ENCODE results near the gene TMEM176B. TPM values are rescaled to one million over a fixed set of nuclear protein-coding genes. Genes with fewer than 3 reads are reported as not detected.

The TMEM176B gene
- total RNA-seq, 2 experiments from 2014 or later, result 0.09 TPM; not detected in 1

DNA sequence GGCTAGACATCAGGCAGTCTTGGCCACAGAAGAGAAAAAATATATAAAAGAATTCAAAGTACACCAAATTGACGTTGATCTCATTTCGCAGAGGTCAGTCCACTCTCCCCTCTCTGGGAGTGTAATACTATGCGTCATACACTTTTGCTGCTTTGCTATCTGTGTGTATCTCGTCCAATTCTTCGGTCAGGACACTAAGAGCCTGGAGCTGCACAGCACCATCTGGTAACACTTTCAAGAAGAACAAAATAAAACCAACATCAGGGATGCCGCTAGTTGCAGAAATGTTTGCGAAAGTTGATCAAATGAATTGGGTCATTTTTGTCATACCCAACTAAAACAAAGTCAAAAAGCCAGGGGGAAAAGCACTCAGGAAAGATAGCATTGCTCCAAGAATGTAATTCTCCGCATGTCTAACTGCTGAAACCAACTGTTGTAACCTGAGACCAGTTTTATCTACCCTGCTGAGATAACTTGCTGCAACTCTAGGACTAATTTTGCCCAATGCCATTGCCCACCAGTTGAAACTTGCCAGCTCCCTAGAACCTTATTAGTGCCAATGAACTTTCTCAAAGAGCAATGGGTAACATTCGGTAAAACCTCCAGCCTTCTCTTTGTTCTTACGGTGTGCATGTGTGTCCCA is 23.4 kb upstream of the TMEM176B start:
- Histone ChIP-seq H2AFZ (ENCODE audit: low read length) (no peak overlapping the region), H3K79me2 (ENCODE audit: insufficient read depth, low read depth, low read length) (no peaks in the 10 kb centered on the region), H3K9me2 (ENCODE audit: insufficient read depth, low read length) (no peaks in the 10 kb centered on the region), H3K4me1 (ENCODE audit: insufficient read depth, low read length, poor library complexity, severe bottlenecking) (no peaks in the 10 kb centered on the region), H3K4me3 (ENCODE audit: low read depth, low read length, poor library complexity, severe bottlenecking) (no peak overlapping the region), H3K4me2 (ENCODE audit: low read length) (no peak overlapping the region), H3K9me3 (ENCODE audit: low read length) (no peaks in the 10 kb centered on the region), H4K20me1 (ENCODE audit: insufficient read depth, low read length) (no peaks in the 10 kb centered on the region), H3K27ac (ENCODE audit: low read depth, low read length, poor library complexity, severe bottlenecking) (no peak overlapping the region), H3K36me3 (ENCODE audit: insufficient read depth, low read length) (no peaks in the 10 kb centered on the region)
- TF ChIP-seq EZH2phosphoT487 (IDR thresholded peaks at IDR 0.05; ENCODE audit: borderline replicate concordance, low read depth, low read length), result no peak
- TF ChIP-seq, protein P1, sequence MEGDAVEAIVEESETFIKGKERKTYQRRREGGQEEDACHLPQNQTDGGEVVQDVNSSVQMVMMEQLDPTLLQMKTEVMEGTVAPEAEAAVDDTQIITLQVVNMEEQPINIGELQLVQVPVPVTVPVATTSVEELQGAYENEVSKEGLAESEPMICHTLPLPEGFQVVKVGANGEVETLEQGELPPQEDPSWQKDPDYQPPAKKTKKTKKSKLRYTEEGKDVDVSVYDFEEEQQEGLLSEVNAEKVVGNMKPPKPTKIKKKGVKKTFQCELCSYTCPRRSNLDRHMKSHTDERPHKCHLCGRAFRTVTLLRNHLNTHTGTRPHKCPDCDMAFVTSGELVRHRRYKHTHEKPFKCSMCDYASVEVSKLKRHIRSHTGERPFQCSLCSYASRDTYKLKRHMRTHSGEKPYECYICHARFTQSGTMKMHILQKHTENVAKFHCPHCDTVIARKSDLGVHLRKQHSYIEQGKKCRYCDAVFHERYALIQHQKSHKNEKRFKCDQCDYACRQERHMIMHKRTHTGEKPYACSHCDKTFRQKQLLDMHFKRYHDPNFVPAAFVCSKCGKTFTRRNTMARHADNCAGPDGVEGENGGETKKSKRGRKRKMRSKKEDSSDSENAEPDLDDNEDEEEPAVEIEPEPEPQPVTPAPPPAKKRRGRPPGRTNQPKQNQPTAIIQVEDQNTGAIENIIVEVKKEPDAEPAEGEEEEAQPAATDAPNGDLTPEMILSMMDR (conservative IDR thresholded peaks at IDR 0.05; ENCODE audit: low read length), result no peak
- intact Hi-C loops (cut with micrococcal nuclease; ENCODE audit: unreplicated experiment), result no loop called here
- no peak for DNase-seq (ENCODE audit: low spot score)
- no TSS peak for BruUV-seq (replicated peaks)
- CTCF ChIA-PET (ENCODE audit: unreplicated experiment), result no interaction called here
- POLR2A ChIA-PET, result no interaction called here

DNA sequence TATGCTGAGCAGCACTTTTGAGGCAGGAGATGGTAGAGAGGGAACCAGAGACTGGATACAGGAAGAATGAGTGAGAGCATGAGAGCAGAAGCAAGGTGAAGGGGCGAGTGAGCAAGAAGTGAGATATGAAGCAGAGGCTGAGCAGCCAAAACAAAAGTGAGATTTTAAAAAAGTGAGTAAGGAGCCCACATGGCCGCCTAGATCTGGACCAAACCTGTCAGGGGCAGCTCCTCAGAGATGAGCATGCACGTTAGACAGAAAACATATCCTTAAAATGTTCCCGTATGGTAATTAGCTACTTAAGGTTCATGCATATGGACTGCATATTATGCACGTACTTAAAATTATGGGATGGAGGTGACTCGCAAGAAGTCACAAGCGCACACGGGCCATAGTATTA is 22.9 kb upstream of the TMEM176B start:
- Histone ChIP-seq H3K4me1 (ENCODE audit: insufficient read depth, low read length, poor library complexity, severe bottlenecking) (no peaks in the 10 kb centered on the region), H4K20me1 (ENCODE audit: insufficient read depth, low read length) (no peaks in the 10 kb centered on the region), H3K79me2 (ENCODE audit: insufficient read depth, low read depth, low read length) (no peaks in the 10 kb centered on the region), H3K9me3 (ENCODE audit: low read length) (no peaks in the 10 kb centered on the region), H3K27ac (ENCODE audit: low read depth, low read length, poor library complexity, severe bottlenecking) (no peak overlapping the region), H3K9me2 (ENCODE audit: insufficient read depth, low read length) (no peaks in the 10 kb centered on the region), H2AFZ (ENCODE audit: low read length) (no peak overlapping the region), H3K4me2 (ENCODE audit: low read length) (no peak overlapping the region), H3K4me3 (ENCODE audit: low read depth, low read length, poor library complexity, severe bottlenecking) (no peak overlapping the region), H3K36me3 (ENCODE audit: insufficient read depth, low read length) (no peaks in the 10 kb centered on the region)
- TF ChIP-seq, protein P1 (conservative IDR thresholded peaks at IDR 0.05; ENCODE audit: low read length), result no peak
- ChIA-PET CTCF (ENCODE audit: unreplicated experiment) (no interaction called here), POLR2A (no interaction called here)
- no TSS peak for BruUV-seq (replicated peaks)
- intact Hi-C loops (cut with micrococcal nuclease; ENCODE audit: unreplicated experiment), result no loop called here
- DNase-seq (ENCODE audit: low spot score), result no peak

DNA sequence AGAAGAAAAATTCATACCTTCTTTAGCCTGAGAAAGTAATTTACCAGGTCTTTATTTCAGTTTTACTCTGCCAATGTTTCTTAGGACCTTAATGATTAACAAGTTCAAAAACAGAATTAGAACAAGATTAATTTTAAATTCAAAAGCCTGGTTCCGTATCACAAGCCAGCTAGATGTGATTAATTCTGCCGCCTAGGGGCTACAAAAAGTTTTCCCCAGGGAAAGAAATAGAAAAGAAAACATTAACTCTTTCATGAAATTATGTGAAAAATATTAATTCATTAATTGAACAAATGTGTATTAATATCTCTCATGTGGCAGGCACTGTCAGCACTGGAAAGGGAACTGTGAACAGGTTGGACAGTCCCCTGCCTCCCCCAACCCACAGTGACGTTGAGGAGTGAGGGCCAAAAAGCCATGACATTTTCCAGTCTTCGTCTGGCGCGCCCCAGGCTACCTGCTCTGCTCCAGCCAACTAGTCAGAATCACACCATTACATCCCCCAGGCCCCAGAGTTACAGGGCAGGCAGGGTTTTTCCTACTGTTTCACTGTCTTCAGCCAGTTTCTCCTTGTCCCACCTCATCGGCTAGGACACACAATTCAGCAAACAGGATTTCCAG is 20.5 kb upstream of the TMEM176B start:
- BruUV-seq (replicated peaks), result no TSS peak
- intact Hi-C loops (cut with micrococcal nuclease; ENCODE audit: unreplicated experiment), result no loop called here
- no peak overlapping the region for H2AFZ ChIP-seq (ENCODE audit: low read length)
- POLR2A ChIA-PET, result no interaction called here
- no peak overlapping the region for H3K27ac ChIP-seq (ENCODE audit: low read depth, low read length, poor library complexity, severe bottlenecking)
- no peaks in the 10 kb centered on the region for H3K4me1 ChIP-seq (ENCODE audit: insufficient read depth, low read length, poor library complexity, severe bottlenecking)
- H4K20me1 ChIP-seq (ENCODE audit: insufficient read depth, low read length), result no peaks in the 10 kb centered on the region
- no peaks in the 10 kb centered on the region for H3K79me2 ChIP-seq (ENCODE audit: insufficient read depth, low read depth, low read length)
- 0 out of 2 replicates have a peak, but pooled peaks cover 6% of the 10 kb centered on the region for H3K9me3 ChIP-seq (ENCODE audit: low read length)
- CTCF ChIA-PET (ENCODE audit: unreplicated experiment), result no interaction called here
- TF ChIP-seq, protein P1 (conservative IDR thresholded peaks at IDR 0.05; ENCODE audit: low read length), result no peak
- no peak for TF ChIP-seq EZH2phosphoT487 (IDR thresholded peaks at IDR 0.05; ENCODE audit: borderline replicate concordance, low read depth, low read length)
- no peaks in the 10 kb centered on the region for H3K9me2 ChIP-seq (ENCODE audit: insufficient read depth, low read length)
- no peaks in the 10 kb centered on the region for H3K36me3 ChIP-seq (ENCODE audit: insufficient read depth, low read length)
- no peak overlapping the region for H3K4me3 ChIP-seq (ENCODE audit: low read depth, low read length, poor library complexity, severe bottlenecking)
- DNase-seq (ENCODE audit: low spot score), result no peak
- no peak overlapping the region for H3K4me2 ChIP-seq (ENCODE audit: low read length)

Measured in OCI-LY7 (cell line).